Mesenchymal stem cell (in vitro differentiated cells and primary cell): ENCODE results near the gene PRPF19.
"Not testable (repeated sequence)": the region's sequence is repeated elsewhere in the genome, so short reads cannot be mapped to it uniquely, and the experiment has no call there.

Experiments used
- DNase-seq: peaks from one replicate; pipeline ENCODE4 v3.0.0-alpha.2; 2013
- H2AFZ ChIP-seq: one replicate; pipeline ENCODE4 v1.6.1; 2013; ENCODE audit warnings: low read depth, mild to moderate bottlenecking, control low read depth, inconsistent platforms, low read length, moderate library complexity
- H2AK5ac ChIP-seq: 2 replicates; pipeline ENCODE4 v1.6.1; 2013; ENCODE audit warnings: low read length, moderate library complexity, mild to moderate bottlenecking, inconsistent platforms; ENCODE audit not compliant: severe bottlenecking
- H2BK120ac ChIP-seq: one replicate; pipeline ENCODE4 v1.6.1; 2013; ENCODE audit warnings: low read depth, mild to moderate bottlenecking, inconsistent platforms, low read length, moderate library complexity
- H2BK12ac ChIP-seq, 2 experiments: one replicate each; pipeline ENCODE4 v1.6.1; 2013; ENCODE audit warnings: inconsistent platforms in 2 of 2, low read length in 2 of 2, mild to moderate bottlenecking in 2 of 2, moderate library complexity in 2 of 2, control low read depth in 1 of 2
- H2BK15ac ChIP-seq: one replicate; pipeline ENCODE4 v1.6.1; 2013; ENCODE audit warnings: mild to moderate bottlenecking, low read depth, inconsistent platforms; ENCODE audit not compliant: poor library complexity, severe bottlenecking
- H2BK5ac ChIP-seq: 2 replicates; pipeline ENCODE4 v1.6.1; 2013; ENCODE audit warnings: low read depth, mild to moderate bottlenecking, low read length, control low read depth, inconsistent platforms; ENCODE audit not compliant: poor library complexity, severe bottlenecking
- H3K14ac ChIP-seq, 2 experiments: one replicate each; pipeline ENCODE4 v1.6.1; 2013; ENCODE audit warnings: inconsistent platforms in 2 of 2, low read length in 2 of 2, control low read depth in 1 of 2, mild to moderate bottlenecking in 1 of 2, moderate library complexity in 1 of 2
- H3K18ac ChIP-seq, 2 experiments: one replicate each; pipeline ENCODE4 v1.6.1; 2013; ENCODE audit warnings: inconsistent platforms in 2 of 2, low read length in 2 of 2, control low read depth in 1 of 2, low read depth in 1 of 2, mild to moderate bottlenecking in 1 of 2
- H3K23ac ChIP-seq, 2 experiments: one replicate each; pipeline ENCODE4 v1.6.1; 2013; ENCODE audit warnings: inconsistent platforms in 2 of 2, low read length in 2 of 2, mild to moderate bottlenecking in 2 of 2, moderate library complexity in 2 of 2, control low read depth in 1 of 2
- H3K27ac ChIP-seq: 2 replicates; pipeline ENCODE4 v1.5.1; 2013; ENCODE audit warnings: mild to moderate bottlenecking, moderate library complexity, low read length, control low read depth, inconsistent platforms; ENCODE audit not compliant: poor library complexity, severe bottlenecking
- H3K27me3 ChIP-seq, 2 experiments: 2 replicates each; pipeline versions ENCODE4 v1.6.1 to v1.7.0; 2013; ENCODE audit warnings: low read length in 2 of 2, mild to moderate bottlenecking in 2 of 2, moderate library complexity in 2 of 2, control low read depth in 1 of 2, inconsistent platforms in 1 of 2; ENCODE audit not compliant: control insufficient read depth in 1 of 2, insufficient read depth in 1 of 2
- H3K36me3 ChIP-seq, 2 experiments: 2 replicates each; pipeline versions ENCODE4 v1.6.1 to v1.7.0; 2013; ENCODE audit warnings: low read length in 2 of 2, control low read depth in 1 of 2, inconsistent platforms in 1 of 2, low read depth in 1 of 2, mild to moderate bottlenecking in 1 of 2; ENCODE audit not compliant: insufficient read depth in 2 of 2, control insufficient read depth in 1 of 2
- H3K4ac ChIP-seq, 2 experiments: one replicate each; pipeline ENCODE4 v1.6.1; 2013; ENCODE audit warnings: inconsistent platforms in 2 of 2, low read length in 2 of 2, mild to moderate bottlenecking in 2 of 2, moderate library complexity in 2 of 2, control low read depth in 1 of 2, low read depth in 1 of 2
- H3K4me1 ChIP-seq: 2 replicates; pipeline ENCODE4 v1.6.1; 2013; ENCODE audit warnings: low read depth, low read length, control low read depth; ENCODE audit not compliant: control insufficient read depth, insufficient read depth
- H3K4me2 ChIP-seq: 2 replicates; pipeline ENCODE4 v1.6.1; 2013; ENCODE audit warnings: low read length, mild to moderate bottlenecking, inconsistent platforms; ENCODE audit not compliant: poor library complexity, severe bottlenecking
- H3K4me3 ChIP-seq, 2 experiments: 2 replicates each; pipeline versions ENCODE4 v1.5.1 to v1.7.0; 2013; ENCODE audit warnings: low read length in 2 of 2, mild to moderate bottlenecking in 2 of 2, control low read depth in 1 of 2, low read depth in 1 of 2; ENCODE audit not compliant: insufficient read depth in 1 of 2
- H3K79me1 ChIP-seq: replicated peaks from 2 replicates; pipeline ENCODE4 v1.6.1; 2013; ENCODE audit warnings: mild to moderate bottlenecking, control low read depth, low read length, inconsistent platforms; ENCODE audit not compliant: poor library complexity, severe bottlenecking
- H3K9ac ChIP-seq: 2 replicates; pipeline ENCODE4 v1.7.0; 2013; ENCODE audit warnings: mild to moderate bottlenecking, low read length, moderate library complexity
- H3K9me3 ChIP-seq: 2 replicates; pipeline ENCODE4 v1.7.0; 2013; ENCODE audit warnings: mild to moderate bottlenecking, low read length; ENCODE audit not compliant: control insufficient read depth
- H4K8ac ChIP-seq: one replicate; pipeline ENCODE4 v1.6.1; 2013; ENCODE audit warnings: inconsistent platforms, mild to moderate bottlenecking, low read length, moderate library complexity
- H4K91ac ChIP-seq: one replicate; pipeline ENCODE4 v1.6.1; 2013; ENCODE audit warnings: mild to moderate bottlenecking, low read length, inconsistent platforms
- WGBS: methylation state at CpG from one replicate; pipeline ENCODE4 v1.1.7; 2013; ENCODE audit warnings: mixed read lengths; 5-methylcytosine and 5-hydroxymethylcytosine counted together

Gene PRPF19

DNA sequence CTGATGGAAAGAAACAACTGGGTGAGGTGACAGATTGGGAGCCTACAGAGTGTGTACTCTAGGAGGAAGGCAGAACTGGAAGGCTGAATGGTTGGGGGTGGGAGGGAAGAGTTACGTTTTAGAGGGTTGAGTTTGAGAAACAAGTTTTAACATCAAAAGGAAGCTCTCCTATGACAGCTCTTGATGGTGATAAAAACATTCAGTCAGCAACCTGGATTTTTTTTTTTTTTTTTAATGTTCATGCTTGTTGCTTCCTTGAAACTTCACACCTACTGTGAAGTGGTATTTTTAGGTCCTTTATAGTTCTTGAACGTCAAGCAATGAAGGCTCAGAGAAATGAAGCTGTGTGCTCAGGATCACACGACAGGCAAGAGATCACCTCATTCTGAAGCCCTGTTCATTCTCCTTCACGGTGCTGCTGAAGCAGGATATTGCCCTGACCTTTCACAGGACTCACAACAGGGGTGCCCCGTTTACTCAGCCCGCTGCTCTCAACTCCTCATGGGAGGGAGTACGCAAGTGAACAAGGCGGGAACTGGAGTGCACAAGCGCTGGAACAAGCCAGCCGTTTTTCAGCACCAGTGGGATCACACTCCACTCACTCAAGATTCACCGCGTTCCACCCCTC lies 6.0 kb upstream of the PRPF19 start:
- DNase-seq = no peak

GRCh38 chr11:60910711-60911380 lies 4.5 kb upstream of the PRPF19 start:
- Histone ChIP-seq H3K4me2 (no peak overlapping the region), H4K8ac (no peak overlapping the region), H3K9ac (no peak overlapping the region), H3K9me3 (no peaks in the 10 kb centered on the region), H3K4me3 (no peak overlapping the region), H3K4me1 (peaks cover 14% of the 10 kb centered on the region), H2AFZ (no peak overlapping the region), H2BK5ac (no peak overlapping the region), H3K27me3 (peaks cover 14 to 15% of the 10 kb centered on the region in 2 experiments), H4K91ac (no peak overlapping the region), H3K14ac (no peak overlapping the region), H3K79me1 (peaks cover 3% of the 10 kb centered on the region), H2BK12ac (no peak overlapping the region), H2AK5ac (no peak overlapping the region), H2BK120ac (no peak overlapping the region), H3K27ac (no peak overlapping the region), H3K18ac (no peak overlapping the region), H2BK15ac (no peak overlapping the region), H3K4ac (no peak overlapping the region), H3K23ac (no peak overlapping the region), H3K36me3 (no peaks in the 10 kb centered on the region)
- WGBS = 67% methylated on average over 5 of the region's 5 CpGs
- no peak for DNase-seq

More for the DNA sequence above, 6.0 kb upstream of the PRPF19 start:
- no peak overlapping the region for H3K4me3 ChIP-seq
- no peak overlapping the region for H2BK12ac ChIP-seq
- no peak overlapping the region for H2AK5ac ChIP-seq
- no peaks in the 10 kb centered on the region for H3K9me3 ChIP-seq
- H3K27ac ChIP-seq = no peak overlapping the region
- peaks cover 8% of the 10 kb centered on the region for H3K79me1 ChIP-seq
- H2BK5ac ChIP-seq = no peak overlapping the region
- H2AFZ ChIP-seq = no peak overlapping the region
- H3K4me2 ChIP-seq = no peak overlapping the region
- no peak overlapping the region for H4K91ac ChIP-seq
- no peaks in the 10 kb centered on the region for H3K36me3 ChIP-seq
- H4K8ac ChIP-seq = no peak overlapping the region
- H3K4ac ChIP-seq = no peak overlapping the region
- H3K27me3 ChIP-seq = peaks cover 14 to 15% of the 10 kb centered on the region in 2 experiments
- WGBS = 84% methylated on average over 12 of the region's 12 CpGs
- H2BK120ac ChIP-seq = no peak overlapping the region
- H3K9ac ChIP-seq = no peak overlapping the region
- H3K4me1 ChIP-seq = peaks cover 17% of the 10 kb centered on the region
- H3K14ac ChIP-seq = no peak overlapping the region
- no peak overlapping the region for H3K18ac ChIP-seq
- no peak overlapping the region for H2BK15ac ChIP-seq
- H3K23ac ChIP-seq = no peak overlapping the region

GRCh38 chr11:60910281-60910687 lies 3.9 kb upstream of the PRPF19 start:
- H2BK15ac ChIP-seq = no peak overlapping the region
- no peak overlapping the region for H2AK5ac ChIP-seq
- no peak overlapping the region for H3K27ac ChIP-seq
- no peak overlapping the region for H3K9ac ChIP-seq
- no peak overlapping the region for H4K91ac ChIP-seq
- H3K14ac ChIP-seq = no peak overlapping the region
- H2BK5ac ChIP-seq = no peak overlapping the region
- peaks cover 14 to 15% of the 10 kb centered on the region in 2 experiments for H3K27me3 ChIP-seq
- no peak for DNase-seq
- WGBS = 79% methylated on average over 3 of the region's 3 CpGs
- no peak overlapping the region for H4K8ac ChIP-seq
- no peak overlapping the region for H3K4me3 ChIP-seq
- peaks cover 13% of the 10 kb centered on the region for H3K4me1 ChIP-seq
- H2BK120ac ChIP-seq = no peak overlapping the region
- H3K4me2 ChIP-seq = no peak overlapping the region
- no peak overlapping the region for H3K18ac ChIP-seq
- H3K79me1 ChIP-seq = peaks cover 3% of the 10 kb centered on the region
- no peak overlapping the region for H2AFZ ChIP-seq
- H2BK12ac ChIP-seq = no peak overlapping the region
- no peak overlapping the region for H3K23ac ChIP-seq
- no peak overlapping the region for H3K4ac ChIP-seq
- H3K36me3 ChIP-seq = no peaks in the 10 kb centered on the region
- no peaks in the 10 kb centered on the region for H3K9me3 ChIP-seq

GRCh38 chr11:60909680-60910280 lies 3.4 kb upstream of the PRPF19 start:
- not testable (repeated sequence) for H2BK12ac ChIP-seq, H3K4ac ChIP-seq, H3K23ac ChIP-seq, H3K4me3 ChIP-seq, H3K27ac ChIP-seq, DNase-seq, H3K14ac ChIP-seq, H4K91ac ChIP-seq, H3K4me2 ChIP-seq, H4K8ac ChIP-seq, H3K9me3 ChIP-seq, H2BK120ac ChIP-seq, H3K9ac ChIP-seq, H2BK15ac ChIP-seq, H2AK5ac ChIP-seq, H2BK5ac ChIP-seq, H2AFZ ChIP-seq, H3K79me1 ChIP-seq, H3K18ac ChIP-seq, H3K36me3 ChIP-seq
- peaks cover 14 to 15% of the 10 kb centered on the region in 2 experiments for H3K27me3 ChIP-seq
- H3K4me1 ChIP-seq = peaks cover 15% of the 10 kb centered on the region
- WGBS = 51% methylated on average over 3 of the region's 3 CpGs
